Endothelial cell of umbilical vein (primary cell): Measurements from ENCODE around the gene CCDC144A. TPM values are rescaled to one million over a fixed set of nuclear protein-coding genes. Genes with fewer than 3 reads are reported as not detected.

Experiments
- BruUV-seq: library from RNA; stranded (reverse); fragments of 400-500 nt; replicated peaks from 2 replicates; lab custom pipeline; 2021; lab: Mats Ljungman, UMichigan
- CTCF ChIA-PET: fragments of 300-600, 350-600 bp; sonication (Branson Sonifier 250); formaldehyde crosslinking; loops from one replicate; lab custom pipeline; 2021; ENCODE audit warnings: antibody characterized with exemption, inconsistent platforms; lab: Charles Lee
- POLR2A ChIA-PET: fragments of 300-600, 350-600 bp; sonication (Branson Sonifier 250); formaldehyde crosslinking; loops from one replicate; lab custom pipeline; 2021; ENCODE audit warnings: antibody characterized with exemption, inconsistent platforms; lab: Charles Lee
- DNase-seq: peaks from one replicate; pipeline ENCODE4 v3.0.0-alpha.2; 2011; ENCODE audit warnings: low read depth, low spot score
- FAIRE-seq: peaks from 2 replicates; lab custom pipeline; 2011; peaks lifted over from hg19 to GRCh38; lab: Jason Lieb, UNC
- H2AFZ ChIP-seq: 2 replicates; pipeline ENCODE4 v1.6.0; 2012; ENCODE audit warnings: low read depth, low read length, control low read depth, inconsistent platforms
- H3K27ac ChIP-seq: 2 replicates; pipeline ENCODE4 v1.5.1; 2011; ENCODE audit warnings: low read depth, mild to moderate bottlenecking, control low read depth, low read length, moderate library complexity; ENCODE audit not compliant: insufficient read depth
- H3K27me3 ChIP-seq, 2 experiments: 2 replicates each; pipeline versions ENCODE4 v1.6.0 to v1.6.1; 2011; ENCODE audit warnings: low read length in 2 of 2, mixed read lengths in 1 of 2; ENCODE audit not compliant: control insufficient read depth in 2 of 2, insufficient read depth in 2 of 2
- H3K36me3 ChIP-seq, 2 experiments: 2 replicates in 1 of 2; 3 replicates in 1 of 2; pipeline ENCODE4 v1.5.1; 2011; ENCODE audit warnings: low read length in 2 of 2, mild to moderate bottlenecking in 1 of 2, moderate library complexity in 1 of 2; ENCODE audit not compliant: control insufficient read depth in 2 of 2, insufficient read depth in 2 of 2; ENCODE audit errors: extremely low read depth in 1 of 2
- H3K4me1 ChIP-seq: 3 replicates; pipeline ENCODE4 v1.5.1; 2011; ENCODE audit warnings: mild to moderate bottlenecking, low read length; ENCODE audit not compliant: control insufficient read depth, insufficient read depth; ENCODE audit errors: extremely low read depth
- H3K4me2 ChIP-seq: 2 replicates; pipeline ENCODE4 v1.6.1; 2011; ENCODE audit warnings: low read length, control low read depth, mixed read lengths; ENCODE audit not compliant: insufficient read depth
- H3K4me3 ChIP-seq, 3 experiments: fragments of 200-600 bp in 1 of 3; sonication (generic), shearing (Covaris generic) in 1 of 3; replicated peaks in 1 of 3; 2 replicates each; pipeline ENCODE4 v1.5.1; 2011 to 2016; ENCODE audit warnings: control low read depth in 3 of 3, low read length in 3 of 3, mild to moderate bottlenecking in 2 of 3, inconsistent platforms in 1 of 3, low read depth in 1 of 3, moderate library complexity in 1 of 3; ENCODE audit not compliant: insufficient read depth in 1 of 3
- H3K79me2 ChIP-seq: 2 replicates; pipeline ENCODE4 v1.6.0; 2012; ENCODE audit warnings: low read length, inconsistent platforms; ENCODE audit not compliant: control insufficient read depth, insufficient read depth
- H3K9ac ChIP-seq: replicated peaks from 2 replicates; pipeline ENCODE3; 2011; ENCODE audit warnings: low read length, control low read depth; ENCODE audit not compliant: insufficient read depth; ENCODE audit errors: extremely low read depth
- H3K9me1 ChIP-seq: replicated peaks from 3 replicates; pipeline ENCODE4 v1.6.0; 2011; ENCODE audit warnings: mild to moderate bottlenecking, low read length; ENCODE audit not compliant: control insufficient read depth, insufficient read depth; ENCODE audit errors: extremely low read depth
- H3K9me3 ChIP-seq: replicated peaks from 2 replicates; pipeline ENCODE4 v1.5.1; 2012; ENCODE audit warnings: low read length, inconsistent platforms; ENCODE audit not compliant: control insufficient read depth, insufficient read depth
- H4K20me1 ChIP-seq: replicated peaks from 2 replicates; pipeline ENCODE3; 2011; ENCODE audit warnings: mild to moderate bottlenecking, low read length; ENCODE audit not compliant: control insufficient read depth, insufficient read depth; ENCODE audit errors: extremely low read depth
- EZH2 ChIP-seq: IDR thresholded peaks from 2 replicates; pipeline ENCODE4 v1.6.1; 2012; ENCODE audit warnings: borderline replicate concordance, low read depth, mild to moderate bottlenecking, moderate library complexity, low read length, inconsistent platforms; ENCODE audit not compliant: severe bottlenecking
- FOS ChIP-seq: IDR thresholded peaks from 2 replicates; pipeline ENCODE4 v1.6.1; 2011; ENCODE audit warnings: mild to moderate bottlenecking, low read length, moderate library complexity, borderline replicate concordance; ENCODE audit not compliant: insufficient read depth
- GATA2 ChIP-seq: IDR thresholded peaks from 2 replicates; pipeline ENCODE4 v1.7.0; 2011; ENCODE audit warnings: low read depth, mild to moderate bottlenecking, moderate library complexity, mixed read lengths, low read length; ENCODE audit not compliant: insufficient read length, insufficient read depth
- MYC ChIP-seq: IDR thresholded peaks from one replicate; pipeline ENCODE4 v1.6.1; 2011; ENCODE audit warnings: mild to moderate bottlenecking, low read depth, low read length
- POLR2A ChIP-seq: IDR thresholded peaks from 2 replicates; pipeline ENCODE4 v1.6.1; 2012; ENCODE audit warnings: low read depth, mild to moderate bottlenecking, control low read depth, low read length
- POLR2AphosphoS5 ChIP-seq: IDR thresholded peaks from 2 replicates; pipeline ENCODE4 v1.6.1; 2012; ENCODE audit warnings: low read depth, mild to moderate bottlenecking, control low read depth, low read length, moderate library complexity; ENCODE audit not compliant: insufficient read depth
- dilution Hi-C: fragments of 300-500 bp; cut with MboI; formaldehyde crosslinking; loops from one replicate; pipeline ENCODE4 v1.15.0; 2019; ENCODE audit warnings: low sequenced_read_pairs; ENCODE audit not compliant: extremely low pct_ligation_motif_present
- intact Hi-C: fragments of 100-400 bp; cut with micrococcal nuclease; formaldehyde crosslinking; loops from one replicate; pipeline ENCODE4 v1.10.0; 2022
- polyA plus RNA-seq, 4 experiments: library from polyadenylated mRNA; depleted of rRNA in 3 of 4; stranded (reverse) in 3 of 4; unstranded in 1 of 4; fragments of >200 nt; gene quantifications; 2 replicates each; pipeline versions ENCODE4 v1.2.1 to v1.2.3, GENCODE V29; 2011 to 2012; ENCODE audit warnings: missing spikeins in 1 of 4
- total RNA-seq: library from RNA; stranded (reverse); gene quantifications from 2 replicates; pipeline ENCODE4 v1.2.3, GENCODE V29; 2021
- TF ChIP-seq, protein P1 (sequence below), 2 donors: IDR thresholded peaks; 1 replicate in 1 of 2; 2 replicates in 1 of 2; pipeline ENCODE4 v1.5.1; 2011; ENCODE audit warnings: low read length in 2 of 2, mild to moderate bottlenecking in 2 of 2, moderate library complexity in 2 of 2, control low read depth in 1 of 2, inconsistent platforms in 1 of 2, low read depth in 1 of 2; ENCODE audit not compliant: insufficient read depth in 1 of 2; ENCODE audit errors: extremely low read depth in 1 of 2
- TF ChIP-seq, protein P2 (sequence below): IDR thresholded peaks from 2 replicates; pipeline ENCODE4 v1.6.1; 2011; ENCODE audit not compliant: insufficient read depth, insufficient read length

The CCDC144A gene
- total and polyA plus RNA-seq, 2 donors (not counting 3 experiments of a cell fraction or from before 2014, with no cell fraction given), result 0.27 to 7.4 TPM

DNA sequence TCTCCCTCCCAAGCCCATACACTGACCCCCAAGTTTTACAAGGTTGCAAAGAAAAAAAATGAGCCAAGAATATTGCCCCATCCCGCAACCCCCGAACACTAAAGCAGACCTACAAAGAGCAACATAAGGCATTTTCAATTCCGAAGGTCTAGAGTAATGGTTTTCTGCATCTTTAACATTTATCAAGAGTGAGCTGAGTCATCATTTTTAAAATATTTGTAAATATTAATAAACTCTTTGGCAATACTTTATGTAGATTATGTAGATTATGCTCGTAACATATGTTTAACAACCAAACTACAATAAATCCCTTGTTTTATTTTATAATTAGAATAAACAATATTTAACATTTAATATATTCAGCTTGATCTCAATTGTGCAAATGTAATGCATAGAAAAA, 37.8 kb upstream of the CCDC144A start:
- no peak for DNase-seq
- no peak for FAIRE-seq
- CTCF ChIA-PET, result interaction anchor here (1.0 to 1.4 kb wide), 2 partner anchors 63 to 68 kb away, joined by 3 to 4 read pairs; no protein-coding TSS in a partner anchor

More for the DNA sequence above, 37.8 kb upstream of the CCDC144A start:
- no TSS peak for BruUV-seq
- peaks cover 2 to 9% of the 10 kb centered on the region in 2 experiments for H3K27me3 ChIP-seq
- intact Hi-C loops (loop anchor here (5.0 kb wide), 1 partner anchor 115 kb away; no protein-coding TSS in a partner anchor), dilution Hi-C loops (no loop called here)
- H3K9me3 ChIP-seq, result no peaks in the 10 kb centered on the region
- peaks cover 11% of the 10 kb centered on the region for H3K4me1 ChIP-seq
- H2AFZ ChIP-seq, result no peak overlapping the region
- no peaks in the 10 kb centered on the region for H3K9me1 ChIP-seq
- POLR2A ChIA-PET, result interaction anchor here (0.5 kb wide), 1 partner anchor 211 kb away, joined by 4 read pairs; no protein-coding TSS in a partner anchor
- H3K4me3 ChIP-seq, result no peak overlapping the region
- no peaks in the 10 kb centered on the region for H4K20me1 ChIP-seq
- H3K36me3 ChIP-seq, result no peaks in the 10 kb centered on the region
- H3K9ac ChIP-seq, result no peak overlapping the region
- no peak for TF ChIP-seq POLR2AphosphoS5
- TF ChIP-seq FOS, result no peak
- TF ChIP-seq, protein P1, sequence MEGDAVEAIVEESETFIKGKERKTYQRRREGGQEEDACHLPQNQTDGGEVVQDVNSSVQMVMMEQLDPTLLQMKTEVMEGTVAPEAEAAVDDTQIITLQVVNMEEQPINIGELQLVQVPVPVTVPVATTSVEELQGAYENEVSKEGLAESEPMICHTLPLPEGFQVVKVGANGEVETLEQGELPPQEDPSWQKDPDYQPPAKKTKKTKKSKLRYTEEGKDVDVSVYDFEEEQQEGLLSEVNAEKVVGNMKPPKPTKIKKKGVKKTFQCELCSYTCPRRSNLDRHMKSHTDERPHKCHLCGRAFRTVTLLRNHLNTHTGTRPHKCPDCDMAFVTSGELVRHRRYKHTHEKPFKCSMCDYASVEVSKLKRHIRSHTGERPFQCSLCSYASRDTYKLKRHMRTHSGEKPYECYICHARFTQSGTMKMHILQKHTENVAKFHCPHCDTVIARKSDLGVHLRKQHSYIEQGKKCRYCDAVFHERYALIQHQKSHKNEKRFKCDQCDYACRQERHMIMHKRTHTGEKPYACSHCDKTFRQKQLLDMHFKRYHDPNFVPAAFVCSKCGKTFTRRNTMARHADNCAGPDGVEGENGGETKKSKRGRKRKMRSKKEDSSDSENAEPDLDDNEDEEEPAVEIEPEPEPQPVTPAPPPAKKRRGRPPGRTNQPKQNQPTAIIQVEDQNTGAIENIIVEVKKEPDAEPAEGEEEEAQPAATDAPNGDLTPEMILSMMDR (IDR thresholded peaks at IDR 0.05; ENCODE audit: extremely low read depth in 1 of 2, insufficient read depth in 1 of 2, low read depth in 1 of 2, low read length in 2 of 2), result no peak
- TF ChIP-seq POLR2A, result no peak
- TF ChIP-seq, protein P2, sequence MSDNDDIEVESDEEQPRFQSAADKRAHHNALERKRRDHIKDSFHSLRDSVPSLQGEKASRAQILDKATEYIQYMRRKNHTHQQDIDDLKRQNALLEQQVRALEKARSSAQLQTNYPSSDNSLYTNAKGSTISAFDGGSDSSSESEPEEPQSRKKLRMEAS, result no peak
- no peak for TF ChIP-seq EZH2
- no peak for TF ChIP-seq GATA2
- no peak for TF ChIP-seq MYC
- H3K79me2 ChIP-seq, result peaks cover 3% of the 10 kb centered on the region
- no peak overlapping the region for H3K27ac ChIP-seq
- H3K4me2 ChIP-seq, result peak overlapping the region; percentile 89
